IPS-NIHi11 (cell line): ENCODE results near the gene RLN2.

Source experiments
- DNase-seq: peaks from one replicate; pipeline ENCODE4 v3.0.0; 2012; ENCODE audit warnings: mixed read lengths, low spot score

Gene RLN2

DNA sequence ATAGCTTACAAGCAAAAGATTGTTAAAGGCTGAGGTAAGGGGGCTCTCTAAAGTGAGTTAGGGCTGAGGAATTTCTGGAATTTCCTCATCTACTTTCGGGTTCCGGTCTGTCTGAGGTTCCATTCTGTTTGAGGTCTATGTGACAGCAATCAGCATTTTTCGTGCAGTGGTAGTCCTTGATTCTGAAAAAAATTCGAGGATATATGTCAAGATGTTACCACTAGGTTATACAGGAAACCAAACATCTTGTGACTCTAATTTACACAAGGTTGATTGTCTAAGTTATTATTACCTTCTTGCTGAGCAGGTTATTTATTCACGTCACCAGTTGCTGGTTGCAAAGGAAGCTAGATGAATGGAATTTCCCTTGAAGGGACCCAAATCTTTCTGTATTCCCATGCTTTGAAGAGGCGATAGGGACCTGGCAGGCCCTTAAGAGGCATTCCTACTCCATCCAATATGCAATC is 35.2 kb downstream of the RLN2 start:
- DNase-seq, result peak; percentile 53

DNA sequence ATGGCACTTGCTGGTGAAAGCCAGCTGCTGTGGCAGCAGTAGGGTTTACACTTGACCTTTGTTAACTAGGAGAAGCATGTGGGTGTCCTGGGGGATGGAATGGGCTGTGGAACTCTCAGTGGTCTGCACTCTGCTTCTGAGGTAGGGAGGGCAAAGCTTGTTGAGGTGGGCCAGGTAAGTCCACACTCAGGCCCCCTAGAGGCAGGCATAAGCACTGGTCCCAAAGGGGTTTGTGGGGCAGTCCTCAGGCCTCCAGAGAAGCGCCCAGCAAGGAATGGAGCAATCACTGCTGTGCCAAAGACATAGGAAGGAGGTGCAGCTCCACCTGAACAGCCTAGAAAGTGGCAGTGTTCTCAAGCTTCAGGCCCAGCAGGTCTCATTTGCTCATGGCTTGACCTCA is 38.6 kb downstream of the RLN2 start:
- DNase-seq, result peak; percentile 35

DNA sequence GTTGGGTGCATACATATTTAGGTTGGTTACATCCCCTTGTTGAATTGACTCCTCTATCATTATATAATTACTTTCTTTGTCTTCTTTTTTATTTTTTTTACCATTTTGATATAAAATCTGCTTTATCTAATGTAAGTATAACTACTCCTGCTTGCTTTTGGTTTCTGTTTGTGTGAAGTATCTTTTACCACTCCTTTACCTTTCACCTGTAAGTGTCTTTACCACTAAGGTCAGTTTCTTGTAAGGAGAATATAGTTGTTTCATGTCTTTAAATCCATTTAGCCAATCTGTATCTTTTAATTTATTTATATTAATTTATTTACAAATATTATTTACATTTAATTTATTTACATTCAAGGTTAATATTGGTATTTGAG is 40.3 kb downstream of the RLN2 start:
- DNase-seq, result no peak

DNA sequence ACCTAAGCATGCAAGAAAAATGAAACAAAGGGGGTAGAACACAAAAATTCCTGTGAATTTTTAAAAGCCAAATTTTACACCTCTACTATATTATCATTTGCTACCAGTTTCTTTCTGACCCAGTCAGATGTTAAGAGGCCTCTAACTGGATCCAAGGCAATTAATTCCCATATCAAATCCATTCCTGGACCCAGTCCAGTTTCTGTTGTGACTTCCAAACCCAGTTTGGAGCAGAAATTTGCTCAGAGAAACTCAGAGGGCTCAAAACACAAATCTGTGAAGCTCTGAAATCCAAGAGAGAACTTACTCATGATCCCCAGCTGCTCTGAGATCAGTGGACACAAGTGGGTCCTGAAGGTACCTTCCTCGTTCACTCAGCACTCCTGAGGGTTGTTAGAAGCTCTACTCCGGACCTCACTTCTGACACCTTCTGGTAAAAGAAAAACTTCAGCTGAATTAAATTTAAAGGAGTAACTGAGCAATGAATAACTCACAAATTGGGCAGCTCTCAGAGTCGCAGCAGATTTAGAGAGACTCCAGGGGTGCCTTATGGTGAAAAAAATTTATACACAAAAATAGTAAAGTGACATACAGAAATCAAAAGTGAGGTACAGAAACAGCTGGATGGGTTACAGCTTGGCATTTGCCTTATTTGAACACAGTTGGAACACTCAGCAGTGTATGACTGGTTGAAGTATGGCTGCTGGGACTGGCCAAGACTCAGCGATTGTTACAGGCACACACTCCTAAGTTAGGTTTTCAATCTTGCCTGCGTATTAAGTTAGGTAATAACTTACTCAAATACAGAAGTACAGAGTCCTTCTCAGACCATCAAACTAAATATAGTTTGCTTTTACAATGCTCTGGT is 40.9 kb downstream of the RLN2 start:
- peak; percentile 16 for DNase-seq
